A172 (cell line): ENCODE results near the gene OVOL2. TPM values are rescaled to one million over a fixed set of nuclear protein-coding genes. Genes with fewer than 3 reads are reported as not detected.

ENCODE experiments used
- DNase-seq: peaks from one replicate; pipeline ENCODE4 v3.0.0-alpha.2; 2015; ENCODE audit warnings: low spot score
- total RNA-seq: library from RNA; depleted of rRNA; stranded (reverse); fragments of >200 nt; shearing (Covaris generic); gene quantifications from 2 replicates; pipeline ENCODE4 v1.2.3, GENCODE V29; 2014

Gene OVOL2
- total RNA-seq, 1 experiment from 2014 or later: not detected

GRCh38 chr20:18012901-18013300 lies 44.8 kb downstream of the OVOL2 start:
- DNase-seq: no peak

- no peak for DNase-seq
Measured at GRCh38 chr20:18011951-18012645, 45.6 kb downstream of the OVOL2 start.

GRCh38 chr20:18011482-18011881 lies 46.2 kb downstream of the OVOL2 start:
- no peak for DNase-seq

GRCh38 chr20:18009116-18009515 lies 48.6 kb downstream of the OVOL2 start:
- no peak for DNase-seq

GRCh38 chr20:18007534-18008292 lies 50.0 kb downstream of the OVOL2 start:
- DNase-seq: no peak

- no peak for DNase-seq
Measured at GRCh38 chr20:18006684-18007083, 51.0 kb downstream of the OVOL2 start.

- no peak for DNase-seq
Measured at GRCh38 chr20:18005990-18006364, 51.7 kb downstream of the OVOL2 start.

GRCh38 chr20:18005170-18005989 lies 52.3 kb downstream of the OVOL2 start:
- no peak for DNase-seq

- DNase-seq: no peak
Measured at GRCh38 chr20:18004384-18005031, 53.2 kb downstream of the OVOL2 start.

GRCh38 chr20:18003897-18004296 lies 53.8 kb downstream of the OVOL2 start:
- no peak for DNase-seq

GRCh38 chr20:18001131-18001921 lies 56.4 kb downstream of the OVOL2 start:
- peak; percentile 46 for DNase-seq

GRCh38 chr20:17999566-17999965 lies 58.1 kb downstream of the OVOL2 start:
- no peak for DNase-seq

- DNase-seq: no peak
Measured at GRCh38 chr20:17998446-17998845, 59.3 kb downstream of the OVOL2 start.

- peak; percentile 65 for DNase-seq
Measured at GRCh38 chr20:17995967-17996819, 61.5 kb downstream of the OVOL2 start.

- no peak for DNase-seq
Measured at GRCh38 chr20:17993546-17993945, 64.2 kb downstream of the OVOL2 start.

GRCh38 chr20:17992847-17993513 lies 64.7 kb downstream of the OVOL2 start:
- no peak for DNase-seq

- no peak for DNase-seq
Measured at GRCh38 chr20:17992224-17992637, 65.5 kb downstream of the OVOL2 start.

GRCh38 chr20:17990278-17990972 lies 67.3 kb downstream of the OVOL2 start:
- no peak for DNase-seq

GRCh38 chr20:17987988-17988387 lies 69.7 kb downstream of the OVOL2 start:
- no peak for DNase-seq
